Esophagus squamous epithelium (tissue), 5 donors: ENCODE measurements around the gene TRPT1. TPM values are rescaled to one million over a fixed set of nuclear protein-coding genes. Genes with fewer than 3 reads are reported as not detected.

Experiments
- DNase-seq: peaks from one replicate; lab custom pipeline; 2025; lab: John Stamatoyannopoulos, UW
- H3K27ac ChIP-seq, 4 donors: fragments of 200-600 bp; sonication (generic); one replicate each; pipeline ENCODE4 v1.5.1; 2016 to 2019; ENCODE audit warnings: mild to moderate bottlenecking in 1 of 4
- H3K27me3 ChIP-seq, 4 donors: fragments of 200-600 bp; sonication (generic); 1 replicate in 3 of 4; 2 replicates in 1 of 4; pipeline versions ENCODE4 v1.5.1 to v1.6.0; 2017 to 2021; ENCODE audit warnings: antibody characterized with exemption in 1 of 4
- H3K36me3 ChIP-seq, 3 donors: fragments of 200-600 bp; sonication (generic); one replicate each; pipeline ENCODE4 v1.5.1; 2016 to 2019
- H3K4me1 ChIP-seq, 3 donors: fragments of 200-600 bp; sonication (generic); one replicate each; pipeline ENCODE4 v1.5.1; 2017 to 2019
- H3K4me3 ChIP-seq, 4 donors: fragments of 200-600 bp; sonication (generic); 1 replicate in 3 of 4; 2 replicates in 1 of 4; pipeline ENCODE4 v1.5.1; 2016 to 2019; ENCODE audit warnings: mild to moderate bottlenecking in 2 of 4, moderate library complexity in 1 of 4
- H3K9me3 ChIP-seq, 3 donors: fragments of 200-600 bp; sonication (generic); one replicate each; pipeline ENCODE4 v1.5.1; 2016 to 2019
- CTCF ChIP-seq, 6 experiments: fragments of 450-650 bp in 4 of 6; fragments of 200-600 bp in 2 of 6; sonication (generic) in 2 of 6; IDR thresholded peaks; one replicate each; pipeline ENCODE4 v1.5.1; 2016 to 2019; ENCODE audit warnings: antibody characterized with exemption in 6 of 6, mild to moderate bottlenecking in 4 of 6, moderate library complexity in 4 of 6
- POLR2A ChIP-seq, 4 donors: fragments of 450-650 bp; IDR thresholded peaks; one replicate each; pipeline ENCODE4 v1.6.1; 2017; ENCODE audit warnings: antibody characterized with exemption in 4 of 4, mild to moderate bottlenecking in 4 of 4, moderate library complexity in 3 of 4
- WGBS, 2 donors: methylation state at CpG; one replicate each; pipeline ENCODE4 v1.1.5; 2018; 5-methylcytosine and 5-hydroxymethylcytosine counted together
- intact Hi-C: fragments of 100-400 bp; cut with DNase I; formaldehyde crosslinking; loops from one replicate; pipeline ENCODE4 v1.15.0; 2022
- total RNA-seq, 4 donors: library from RNA; depleted of rRNA; stranded (reverse); fragments of >200 nt; gene quantifications; one replicate each; pipeline ENCODE4 v1.1.0, GENCODE V29; 2016
- donor health status: DM: yes; HTN: yes; CAD: no.

TRPT1 gene
- total RNA-seq, 4 donors from 2014 or later: 23.9 to 68.7 (median 45.8) TPM

- Histone ChIP-seq H3K4me3 (peak within 1 kb of the TSS; percentile 63 to 95 (median 86)), H3K27ac (peak within 1 kb of the TSS; percentile 95 to 100 (median 99)), H3K36me3 (peaks cover 0 to 60% (median 0%) of the 10 kb centered on the region in 3 donors), H3K27me3 (no peaks in the 10 kb centered on the region), H3K4me1 (peaks cover 68 to 91% (median 70%) of the 10 kb centered on the region in 3 donors), H3K9me3 (no peaks in the 10 kb centered on the region)
- TF ChIP-seq POLR2A (IDR thresholded peaks at IDR 0.05): peak in 3 of 4 donors; percentile 43 to 86 (median 72)
- TF ChIP-seq CTCF (IDR thresholded peaks at IDR 0.05): peak in 2 of 6 experiments; percentile 8 to 24
- WGBS, 2 donors: 1 to 2% methylated on average over 7 to 23 of the region's 58 CpGs
- DNase-seq: peak; percentile 91
- intact Hi-C loops: no loop called here
These were observed 14.7 kb upstream of the TRPT1 start, which contains the start of gene FKBP2 for GRCh38 chr11:64240435-64241240. TSS of gene FKBP2 (plus strand) at chr11:64241095. CDS start at chr11:64242388, 1,293 bp downstream.

- peak overlapping the region; percentile 95 to 100 (median 99) for H3K27ac ChIP-seq
- no peak for DNase-seq
- peaks cover 0 to 58% (median 0%) of the 10 kb centered on the region in 3 donors for H3K36me3 ChIP-seq
- H3K9me3 ChIP-seq: no peaks in the 10 kb centered on the region
- peaks cover 68 to 91% (median 69%) of the 10 kb centered on the region in 3 donors for H3K4me1 ChIP-seq
- intact Hi-C loops: no loop called here
- WGBS, 2 donors: 60 to 74% methylated on average over 7 to 10 of the region's 11 CpGs
- no peak for TF ChIP-seq POLR2A (IDR thresholded peaks at IDR 0.05)
- no peak for TF ChIP-seq CTCF (IDR thresholded peaks at IDR 0.05)
- H3K4me3 ChIP-seq: peak overlapping the region in 3 of 4 donors; percentile 63 to 90 (median 82)
- H3K27me3 ChIP-seq: no peaks in the 10 kb centered on the region
These were observed 13.9 kb upstream of the TRPT1 start for GRCh38 chr11:64239662-64240434.

- Histone ChIP-seq H3K27me3 (no peaks in the 10 kb centered on the region), H3K4me3 (no peak overlapping the region), H3K27ac (peak overlapping the region; percentile 95 to 100 (median 99)), H3K36me3 (peaks cover 0 to 50% (median 0%) of the 10 kb centered on the region in 3 donors), H3K9me3 (no peaks in the 10 kb centered on the region), H3K4me1 (peaks cover 64 to 86% (median 66%) of the 10 kb centered on the region in 3 donors)
- no peak for DNase-seq
- 83 to 90% methylated on average over 3 to 5 of the region's 5 CpGs for WGBS, 2 donors
- TF ChIP-seq CTCF (IDR thresholded peaks at IDR 0.05) (no peak), POLR2A (IDR thresholded peaks at IDR 0.05) (no peak)
- intact Hi-C loops: no loop called here
These were observed 13.0 kb upstream of the TRPT1 start for GRCh38 chr11:64238999-64239398.

GRCh38 chr11:64238076-64238475, 12.1 kb upstream of the TRPT1 start:
- whole genome bisulfite sequencing, 2 donors: 62 to 85% methylated on average over 4 to 6 of the region's 9 CpGs
- intact Hi-C loops: no loop called here
- Histone ChIP-seq H3K27ac (peak overlapping the region; percentile 95 to 100 (median 99)), H3K9me3 (no peaks in the 10 kb centered on the region), H3K27me3 (no peaks in the 10 kb centered on the region), H3K4me1 (peaks cover 61 to 86% (median 65%) of the 10 kb centered on the region in 3 donors), H3K36me3 (peaks cover 0 to 40% (median 0%) of the 10 kb centered on the region in 3 donors), H3K4me3 (no peak overlapping the region)
- no peak for DNase-seq
- no peak for TF ChIP-seq POLR2A (IDR thresholded peaks at IDR 0.05)
- no peak for TF ChIP-seq CTCF (IDR thresholded peaks at IDR 0.05)
